ENCODE results near the gene TBC1D14.

Gene TBC1D14

GRCh38 chr4:7021355-7021754 lies 111.7 kb downstream of the TBC1D14 start:
- DNase-seq, result no peak
- in situ Hi-C loops (cut with HindIII; ENCODE audit: low pct_ligation_motif_present, low pct_unique_long_range_greater_than_20kb, low sequenced_read_pairs), result no loop called here

- peak; percentile 95 for DNase-seq
- in situ Hi-C loops (cut with HindIII; ENCODE audit: low pct_ligation_motif_present, low pct_unique_long_range_greater_than_20kb, low sequenced_read_pairs), result no loop called here
Observed at GRCh38 chr4:7021930-7022664, 112.5 kb downstream of the TBC1D14 start.

DNA sequence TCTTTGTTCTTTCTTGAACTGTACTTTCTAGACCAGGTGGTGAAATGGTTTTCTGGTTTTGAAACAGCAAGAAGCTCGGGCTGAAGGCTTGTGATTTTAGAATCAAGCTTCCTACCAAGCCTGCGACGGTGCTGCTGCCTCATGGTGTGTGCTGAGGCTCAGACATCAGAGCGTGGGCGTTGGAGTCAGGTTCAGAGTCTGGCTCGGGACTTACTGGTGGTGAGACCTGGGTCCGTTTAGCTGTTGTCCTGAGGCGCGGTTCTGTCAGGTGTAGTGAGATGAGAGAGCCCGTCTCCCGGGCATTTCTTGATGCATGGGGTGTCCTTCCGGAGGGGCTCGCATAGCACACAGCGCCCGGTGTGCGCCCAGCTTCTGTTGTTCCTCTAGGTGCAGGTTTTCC lies 113.9 kb downstream of the TBC1D14 start:
- in situ Hi-C loops (cut with HindIII; ENCODE audit: low pct_ligation_motif_present, low pct_unique_long_range_greater_than_20kb, low sequenced_read_pairs), result no loop called here
- no peak for DNase-seq

GRCh38 chr4:7023901-7024300 lies 114.3 kb downstream of the TBC1D14 start:
- in situ Hi-C loops (cut with HindIII; ENCODE audit: low pct_ligation_motif_present, low pct_unique_long_range_greater_than_20kb, low sequenced_read_pairs), result no loop called here
- DNase-seq, result no peak

DNA sequence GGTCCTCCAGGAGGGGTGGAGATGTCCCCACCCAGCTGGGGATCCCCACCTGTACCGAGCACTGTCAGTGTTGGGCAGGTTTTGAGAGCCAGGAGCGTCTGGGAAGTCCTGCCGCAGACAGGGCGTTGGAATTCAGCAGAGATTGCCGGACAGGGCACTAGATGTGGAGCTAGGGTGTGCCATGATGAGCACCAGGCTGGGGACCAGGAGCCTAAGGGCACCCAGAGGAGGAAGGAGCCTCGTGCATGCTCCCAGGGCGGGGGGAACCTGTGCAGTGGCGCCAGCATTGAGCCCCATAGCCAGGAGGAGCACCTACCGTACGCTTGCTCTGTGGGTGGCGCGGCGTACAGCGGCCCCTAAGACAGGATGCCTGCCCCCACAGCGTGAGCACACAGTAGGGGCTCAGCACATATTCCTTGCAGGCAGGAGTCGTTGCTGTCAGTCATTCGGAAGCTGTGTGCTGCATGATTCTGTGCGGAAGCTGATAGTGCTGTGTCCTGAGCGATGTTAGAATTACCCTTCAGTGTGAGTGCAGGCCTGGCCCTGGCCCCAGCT lies 114.8 kb downstream of the TBC1D14 start:
- in situ Hi-C loops (cut with HindIII; ENCODE audit: low pct_ligation_motif_present, low pct_unique_long_range_greater_than_20kb, low sequenced_read_pairs), result no loop called here
- no peak for DNase-seq

- no peak for DNase-seq
- in situ Hi-C loops (cut with HindIII; ENCODE audit: low pct_ligation_motif_present, low pct_unique_long_range_greater_than_20kb, low sequenced_read_pairs), result no loop called here
Observed at GRCh38 chr4:7025040-7025602, 115.5 kb downstream of the TBC1D14 start.

- DNase-seq, result no peak
- in situ Hi-C loops (cut with HindIII; ENCODE audit: low pct_ligation_motif_present, low pct_unique_long_range_greater_than_20kb, low sequenced_read_pairs), result no loop called here
Observed at GRCh38 chr4:7026107-7026506, 116.5 kb downstream of the TBC1D14 start.

- DNase-seq, result no peak
- in situ Hi-C loops (cut with HindIII; ENCODE audit: low pct_ligation_motif_present, low pct_unique_long_range_greater_than_20kb, low sequenced_read_pairs), result no loop called here
Observed at GRCh38 chr4:7027284-7027683, 117.7 kb downstream of the TBC1D14 start.

GRCh38 chr4:7027913-7028312 lies 118.3 kb downstream of the TBC1D14 start:
- in situ Hi-C loops (cut with HindIII; ENCODE audit: low pct_ligation_motif_present, low pct_unique_long_range_greater_than_20kb, low sequenced_read_pairs), result no loop called here
- DNase-seq, result no peak

DNA sequence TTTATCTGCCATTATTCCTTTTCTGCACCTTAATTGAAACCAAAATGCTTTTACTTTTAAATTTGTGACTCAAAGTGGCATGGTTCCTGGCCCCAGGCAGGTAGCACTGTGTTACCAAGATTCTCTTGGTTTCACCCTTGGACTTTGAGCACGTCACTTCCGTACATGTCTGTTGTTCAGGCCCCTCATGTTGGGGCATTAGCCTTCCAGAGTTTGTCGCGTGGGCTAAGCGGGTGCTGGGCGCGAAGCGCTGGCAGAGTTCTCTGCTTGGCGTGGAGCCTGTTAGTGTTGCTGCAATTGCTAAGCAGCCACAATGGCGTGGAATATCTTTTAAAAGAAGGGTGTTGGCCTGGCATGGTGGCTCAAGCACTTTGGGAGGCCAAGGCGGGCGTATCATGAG lies 119.6 kb downstream of the TBC1D14 start:
- in situ Hi-C loops (cut with HindIII; ENCODE audit: low pct_ligation_motif_present, low pct_unique_long_range_greater_than_20kb, low sequenced_read_pairs), result no loop called here
- no peak for DNase-seq

DNA sequence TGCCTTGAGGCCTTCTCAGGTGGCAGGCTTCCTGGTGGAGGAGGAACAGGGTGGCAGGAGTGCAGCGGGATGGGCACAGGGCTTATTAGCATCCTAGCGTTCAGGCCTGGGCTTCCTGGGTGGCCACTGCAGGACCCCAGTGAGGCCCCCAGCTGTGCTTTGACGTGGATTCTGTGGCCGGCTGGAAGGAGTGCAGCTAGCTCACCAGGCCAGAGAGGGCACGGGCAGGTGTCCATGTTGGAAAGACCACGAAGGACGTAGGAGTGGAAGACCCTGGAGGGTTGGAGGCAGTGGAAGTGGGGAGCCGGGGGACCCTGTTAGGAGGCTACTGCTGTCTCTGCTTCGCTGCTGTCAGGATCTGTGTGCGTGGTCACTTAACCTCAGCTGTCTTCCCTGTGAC lies 120.3 kb downstream of the TBC1D14 start:
- DNase-seq, result no peak
- in situ Hi-C loops (cut with HindIII; ENCODE audit: low pct_ligation_motif_present, low pct_unique_long_range_greater_than_20kb, low sequenced_read_pairs), result no loop called here

DNA sequence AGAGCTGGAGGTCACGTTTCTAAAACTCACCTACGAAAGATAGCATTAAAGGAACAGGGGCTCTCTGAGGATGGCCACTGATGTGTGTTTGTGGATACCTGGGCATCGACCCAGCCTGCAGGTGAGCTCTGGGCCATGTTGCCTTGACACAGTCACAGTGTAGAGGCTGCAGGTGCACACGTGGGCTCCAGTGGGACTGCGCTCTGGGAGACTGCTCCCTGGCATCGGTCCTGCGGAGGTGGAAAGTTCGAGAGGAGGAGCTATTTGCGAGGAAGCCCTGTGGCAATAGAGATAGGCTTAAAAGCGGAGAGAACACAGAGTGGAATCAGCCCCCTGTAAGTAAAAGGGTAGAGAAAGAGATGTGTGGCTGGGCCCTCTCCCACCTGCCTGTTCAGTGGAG lies 121.2 kb downstream of the TBC1D14 start:
- in situ Hi-C loops (cut with HindIII; ENCODE audit: low pct_ligation_motif_present, low pct_unique_long_range_greater_than_20kb, low sequenced_read_pairs), result no loop called here
- no peak for DNase-seq

- in situ Hi-C loops (cut with HindIII; ENCODE audit: low pct_ligation_motif_present, low pct_unique_long_range_greater_than_20kb, low sequenced_read_pairs), result no loop called here
- DNase-seq, result no peak
Observed at GRCh38 chr4:7031558-7032449, 122.2 kb downstream of the TBC1D14 start.

DNA sequence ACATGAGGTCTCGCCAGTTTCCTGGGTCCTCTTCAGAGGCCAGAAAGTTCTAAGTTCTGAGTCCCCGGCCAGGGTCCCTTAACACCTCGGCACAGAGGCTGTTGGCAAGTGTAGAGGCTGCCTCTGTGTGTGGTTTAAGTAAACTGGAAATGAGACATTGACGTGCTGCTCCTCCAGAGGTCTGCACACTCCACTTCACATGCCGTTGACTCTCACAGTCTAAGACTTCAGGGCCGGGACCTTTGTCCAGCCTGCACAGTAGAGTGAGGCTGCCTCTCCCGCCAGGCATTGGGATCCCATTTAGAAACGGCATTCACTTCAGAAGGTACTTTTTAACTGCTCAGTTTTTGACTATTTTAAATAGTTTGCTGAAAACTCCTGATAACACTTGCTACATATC lies 123.0 kb downstream of the TBC1D14 start:
- DNase-seq, result peak; percentile 32
- in situ Hi-C loops (cut with HindIII; ENCODE audit: low pct_ligation_motif_present, low pct_unique_long_range_greater_than_20kb, low sequenced_read_pairs), result no loop called here

- in situ Hi-C loops (cut with HindIII; ENCODE audit: low pct_ligation_motif_present, low pct_unique_long_range_greater_than_20kb, low sequenced_read_pairs), result no loop called here
- DNase-seq, result peak; percentile 46
Observed at GRCh38 chr4:7034262-7035081, 124.8 kb downstream of the TBC1D14 start.

GRCh38 chr4:7037425-7037824 lies 127.8 kb downstream of the TBC1D14 start:
- DNase-seq, result no peak
- in situ Hi-C loops (cut with HindIII; ENCODE audit: low pct_ligation_motif_present, low pct_unique_long_range_greater_than_20kb, low sequenced_read_pairs), result no loop called here

DNA sequence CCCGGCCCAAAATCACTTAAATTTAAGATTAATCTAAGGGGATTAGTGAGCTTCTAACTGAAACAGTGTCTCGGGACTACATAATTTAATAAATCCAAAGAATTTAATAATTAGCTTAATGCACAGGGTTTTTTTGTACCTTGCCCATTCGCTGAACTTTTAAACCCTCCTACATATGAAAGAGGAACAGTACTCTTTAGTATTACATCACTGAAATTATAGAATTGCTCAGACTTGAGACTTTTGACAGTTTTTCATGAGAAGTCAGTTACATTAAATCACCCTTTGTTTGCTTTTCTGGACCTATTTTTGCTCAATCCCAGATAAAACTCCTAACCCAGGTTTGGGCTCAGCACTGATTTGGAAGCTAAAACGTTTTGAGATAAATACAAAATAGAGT lies 131.1 kb downstream of the TBC1D14 start:
- DNase-seq, result no peak
- in situ Hi-C loops (cut with HindIII; ENCODE audit: low pct_ligation_motif_present, low pct_unique_long_range_greater_than_20kb, low sequenced_read_pairs), result no loop called here

GRCh38 chr4:7041246-7041645 lies 131.6 kb downstream of the TBC1D14 start:
- DNase-seq, result no peak
- in situ Hi-C loops (cut with HindIII; ENCODE audit: low pct_ligation_motif_present, low pct_unique_long_range_greater_than_20kb, low sequenced_read_pairs), result no loop called here
